GM13977 (cell line): ENCODE measurements around the gene PPFIA1.
A peak's percentile ranks its signal among the peaks of the same experiment; 100 is the strongest.
"Not testable (repeated sequence)": the region's sequence is repeated elsewhere in the genome, so short reads cannot be mapped to it uniquely, and the experiment has no call there.

Experiments used
- DNase-seq: peaks from one replicate; pipeline ENCODE4 v3.0.0; 2012; ENCODE audit warnings: low spot score
- CTCF ChIP-seq: IDR thresholded peaks from 2 replicates; pipeline ENCODE4 v1.5.1; 2012; ENCODE audit warnings: mild to moderate bottlenecking, control low read depth; ENCODE audit not compliant: insufficient read depth; ENCODE audit errors: extremely low read depth, missing control alignments
- in situ Hi-C: fragments of 300-500 bp; cut with MboI; formaldehyde crosslinking; loops from one replicate; pipeline ENCODE4 v1.12.0; 2022; ENCODE audit warnings: low sequenced_read_pairs, low pct_unique_long_range_greater_than_20kb, mixed read lengths, inconsistent platforms; ENCODE audit not compliant: unreplicated experiment

The PPFIA1 gene

GRCh38 chr11:70292863-70293262 lies 22.4 kb downstream of the PPFIA1 start:
- TF ChIP-seq CTCF: no peak
- DNase-seq: no peak
- in situ Hi-C loops: no loop called here

- DNase-seq, in situ Hi-C loops: not testable (repeated sequence)
Observed at GRCh38 chr11:70295166-70295565, 24.7 kb downstream of the PPFIA1 start.

GRCh38 chr11:70296681-70297080 lies 26.2 kb downstream of the PPFIA1 start:
- no peak for TF ChIP-seq CTCF
- no peak for DNase-seq
- in situ Hi-C loops: no loop called here

GRCh38 chr11:70297341-70297740 lies 26.9 kb downstream of the PPFIA1 start:
- DNase-seq: peak; percentile 34
- no peak for TF ChIP-seq CTCF
- in situ Hi-C loops: no loop called here

- TF ChIP-seq CTCF: no peak
- DNase-seq: no peak
- in situ Hi-C loops: no loop called here
Observed at GRCh38 chr11:70298243-70298915, 27.9 kb downstream of the PPFIA1 start.

- in situ Hi-C loops: no loop called here
- DNase-seq: no peak
Observed at GRCh38 chr11:70299636-70300035, 29.1 kb downstream of the PPFIA1 start.

More at GRCh38 chr11:70299636-70300035, 29.1 kb downstream of the PPFIA1 start:
- no peak for TF ChIP-seq CTCF
